GM12801 (cell line): Measurements from ENCODE around the gene NIFK.

ENCODE experiments used
- CTCF ChIP-seq: IDR thresholded peaks from one replicate; pipeline ENCODE4 v1.5.1; 2011; ENCODE audit warnings: control low read depth; ENCODE audit not compliant: insufficient read length; ENCODE audit errors: extremely low read depth

Gene NIFK

GRCh38 chr2:121727332-121727731 is 9.3 kb downstream of the NIFK start:
- TF ChIP-seq CTCF: no peak

- no peak for TF ChIP-seq CTCF
Observed at GRCh38 chr2:121723316-121723715, 13.4 kb downstream of the NIFK start.

DNA sequence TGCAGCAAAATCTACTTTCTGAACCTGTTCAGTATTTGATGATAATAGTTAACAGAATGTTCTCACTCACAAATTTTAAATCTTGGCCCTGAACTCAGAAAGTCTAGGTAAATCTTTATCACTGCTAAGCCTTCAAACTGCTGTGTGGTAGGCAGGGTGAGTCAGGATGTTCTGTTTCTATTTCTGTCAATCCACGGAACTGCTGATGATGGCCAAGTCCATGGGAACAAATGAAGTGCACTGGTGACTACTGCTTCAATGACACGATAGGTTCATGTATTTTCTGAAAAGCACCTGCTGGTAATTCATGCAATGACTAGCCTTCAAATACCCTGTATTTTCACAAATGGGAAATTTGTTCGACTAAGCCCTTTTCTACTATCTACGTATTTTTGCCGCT is 14.2 kb downstream of the NIFK start:
- no peak for TF ChIP-seq CTCF

DNA sequence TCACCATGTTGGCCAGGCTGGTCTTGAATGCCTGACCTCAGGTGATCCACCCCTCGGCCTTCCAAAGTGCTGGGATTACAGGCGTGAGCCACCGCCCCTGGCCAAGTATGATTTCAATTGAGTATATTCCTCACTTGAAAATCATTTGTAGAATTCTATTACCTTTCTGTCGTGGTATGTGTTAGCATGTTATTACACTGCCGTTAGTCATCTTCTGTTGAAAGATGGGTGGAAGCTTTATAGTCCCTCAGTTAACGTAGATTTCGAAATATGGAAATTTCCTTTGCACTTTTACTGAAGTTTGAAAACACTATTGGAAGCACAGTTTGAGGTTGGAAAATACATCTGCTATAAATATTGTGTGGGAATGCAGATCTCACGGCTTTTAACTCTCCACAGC is 14.7 kb downstream of the NIFK start:
- no peak for TF ChIP-seq CTCF

DNA sequence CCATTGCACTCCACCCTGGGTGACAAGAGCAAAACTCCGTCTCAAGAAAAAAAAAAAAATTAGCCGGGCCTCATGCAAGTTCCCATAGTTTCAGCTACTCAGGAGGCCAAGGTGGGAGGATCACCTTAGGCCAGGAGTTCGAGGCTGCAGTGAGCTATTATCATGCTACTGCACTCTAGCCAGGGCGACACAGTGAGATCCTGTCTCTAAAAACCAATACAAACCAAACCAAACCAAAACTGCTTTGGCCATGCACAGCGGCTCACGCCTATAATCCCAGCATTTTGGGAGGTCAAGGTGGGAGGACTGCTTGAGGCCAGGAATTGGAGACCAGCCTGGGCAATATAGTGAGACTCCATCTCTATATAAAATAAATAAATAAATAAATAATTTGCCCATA is 19.1 kb downstream of the NIFK start:
- TF ChIP-seq CTCF: no peak

GRCh38 chr2:121716126-121716525 is 20.5 kb downstream of the NIFK start:
- TF ChIP-seq CTCF: no peak

GRCh38 chr2:121710470-121711170 is 26.1 kb downstream of the NIFK start:
- no peak for TF ChIP-seq CTCF
